SK-N-SH treated with all-trans-retinoic acid at 6 μM for 48 hours (cell line): Measurements from ENCODE around the gene RAD54L.
"Not testable (repeated sequence)": the region's sequence is repeated elsewhere in the genome, so short reads cannot be mapped to it uniquely, and the experiment has no call there.

Experiments
- ATAC-seq: fragments of 200-7000 bp; cut with Tn5 transposase; 3 replicates; pipeline ENCODE4 v1.9.1; 2020; ENCODE audit warnings: mild to moderate bottlenecking, moderate library complexity
- ARNTL ChIP-seq: fragments of 450-650 bp; formaldehyde crosslinking; IDR thresholded peaks from 2 replicates; pipeline ENCODE4 v1.5.0; 2020; ENCODE audit warnings: low read depth, mild to moderate bottlenecking, moderate library complexity, borderline replicate concordance
- BACH2 ChIP-seq: fragments of 250-450 bp; sonication (Bioruptor Pico); IDR thresholded peaks from 2 replicates; pipeline ENCODE4 v1.9.0; 2021; ENCODE audit warnings: mild to moderate bottlenecking, borderline replicate concordance
- CSDC2 ChIP-seq: fragments of 250-450 bp; sonication (Bioruptor Pico); IDR thresholded peaks from 2 replicates; pipeline ENCODE4 v1.5.0; 2020; ENCODE audit warnings: mild to moderate bottlenecking, moderate library complexity
- ESRRG ChIP-seq: fragments of 250-450 bp; sonication (Bioruptor Pico); IDR thresholded peaks from 2 replicates; pipeline ENCODE4 v1.6.1; 2021; ENCODE audit warnings: mild to moderate bottlenecking
- GLIS3 ChIP-seq: fragments of 250-450 bp; sonication (Bioruptor Pico); IDR thresholded peaks from 2 replicates; pipeline ENCODE4 v1.5.0; 2020; ENCODE audit warnings: mild to moderate bottlenecking, moderate library complexity
- ISL1 ChIP-seq: fragments of 250-450 bp; sonication (Bioruptor Pico); IDR thresholded peaks from 2 replicates; pipeline ENCODE4 v2.1.2; 2022; ENCODE audit warnings: mild to moderate bottlenecking, moderate library complexity
- OSR1 ChIP-seq: fragments of 250-450 bp; sonication (Bioruptor Pico); IDR thresholded peaks from 2 replicates; pipeline ENCODE4 v1.8.0; 2022; ENCODE audit warnings: moderate library complexity, mild to moderate bottlenecking, inconsistent platforms
- PPARA ChIP-seq: fragments of 250-450 bp; sonication (Bioruptor Pico); IDR thresholded peaks from 2 replicates; pipeline ENCODE4 v1.5.0; 2020; ENCODE audit warnings: mild to moderate bottlenecking, borderline replicate concordance
- RARB ChIP-seq: fragments of 250-450 bp; sonication (Bioruptor Pico); IDR thresholded peaks from 2 replicates; pipeline ENCODE4 v1.8.0; 2021; ENCODE audit warnings: mild to moderate bottlenecking, moderate library complexity
- SNAI2 ChIP-seq: fragments of 250-450 bp; sonication (Bioruptor Pico); IDR thresholded peaks from 2 replicates; pipeline ENCODE4 v1.5.0; 2020; ENCODE audit warnings: mild to moderate bottlenecking, moderate library complexity
- TCF4 ChIP-seq: fragments of 250-450 bp; sonication (Bioruptor Pico); IDR thresholded peaks from 2 replicates; pipeline ENCODE4 v1.8.0; 2021; ENCODE audit warnings: mild to moderate bottlenecking, moderate library complexity, borderline replicate concordance
- TOX ChIP-seq: fragments of 250-450 bp; sonication (Bioruptor Pico); IDR thresholded peaks from 2 replicates; pipeline ENCODE4 v1.8.0; 2021; ENCODE audit warnings: mild to moderate bottlenecking, moderate library complexity, borderline replicate concordance
- ZC3H10 ChIP-seq: fragments of 250-450 bp; sonication (Bioruptor Pico); IDR thresholded peaks from 2 replicates; pipeline ENCODE4 v1.5.1; 2021; ENCODE audit warnings: mild to moderate bottlenecking, moderate library complexity
- ZFP3 ChIP-seq: fragments of 250-450 bp; sonication (Bioruptor Pico); IDR thresholded peaks from 2 replicates; pipeline ENCODE4 v1.5.0; 2020; ENCODE audit warnings: mild to moderate bottlenecking, moderate library complexity
- ZFP30 ChIP-seq: fragments of 450-650 bp; formaldehyde crosslinking; IDR thresholded peaks from 2 replicates; pipeline ENCODE4 v1.5.0; 2022; ENCODE audit warnings: mild to moderate bottlenecking, moderate library complexity
- ZNF565 ChIP-seq: fragments of 450-650 bp; formaldehyde crosslinking; conservative IDR thresholded peaks from 2 replicates; pipeline ENCODE4 v1.5.0; 2020; ENCODE audit warnings: low read depth, mild to moderate bottlenecking, moderate library complexity
- ZNF70 ChIP-seq: fragments of 450-650 bp; formaldehyde crosslinking; IDR thresholded peaks from 2 replicates; pipeline ENCODE4 v1.5.0; 2020; ENCODE audit warnings: mild to moderate bottlenecking, moderate library complexity
- ZNF8 ChIP-seq: fragments of 450-650 bp; formaldehyde crosslinking; IDR thresholded peaks from 2 replicates; pipeline ENCODE4 v1.5.0; 2020; ENCODE audit warnings: mild to moderate bottlenecking, moderate library complexity
- TF ChIP-seq, protein P1 (sequence below): fragments of 250-450 bp; sonication (Bioruptor Pico); IDR thresholded peaks from 2 replicates; pipeline ENCODE4 v1.5.1; 2021; ENCODE audit warnings: mild to moderate bottlenecking, moderate library complexity
- TF ChIP-seq, protein P2 (sequence below): fragments of 250-450 bp; sonication (Bioruptor Pico); IDR thresholded peaks from 2 replicates; pipeline ENCODE4 v1.5.1; 2020; ENCODE audit warnings: low read depth, mild to moderate bottlenecking, moderate library complexity
- TF ChIP-seq, protein P3 (sequence below): fragments of 250-450 bp; sonication (Bioruptor Pico); IDR thresholded peaks from 2 replicates; pipeline ENCODE4 v1.5.0; 2020; ENCODE audit warnings: mild to moderate bottlenecking, moderate library complexity
- TF ChIP-seq, protein P4 (sequence below): fragments of 250-450 bp; sonication (Bioruptor Pico); IDR thresholded peaks from 2 replicates; pipeline ENCODE4 v1.8.0; 2021; ENCODE audit warnings: low read depth, mild to moderate bottlenecking, moderate library complexity, borderline replicate concordance
- TF ChIP-seq, protein P5 (sequence below): fragments of 250-450 bp; sonication (Bioruptor Pico); IDR thresholded peaks from 2 replicates; pipeline ENCODE4 v1.8.0; 2020; ENCODE audit warnings: mild to moderate bottlenecking, moderate library complexity, borderline replicate concordance

RAD54L gene

DNA sequence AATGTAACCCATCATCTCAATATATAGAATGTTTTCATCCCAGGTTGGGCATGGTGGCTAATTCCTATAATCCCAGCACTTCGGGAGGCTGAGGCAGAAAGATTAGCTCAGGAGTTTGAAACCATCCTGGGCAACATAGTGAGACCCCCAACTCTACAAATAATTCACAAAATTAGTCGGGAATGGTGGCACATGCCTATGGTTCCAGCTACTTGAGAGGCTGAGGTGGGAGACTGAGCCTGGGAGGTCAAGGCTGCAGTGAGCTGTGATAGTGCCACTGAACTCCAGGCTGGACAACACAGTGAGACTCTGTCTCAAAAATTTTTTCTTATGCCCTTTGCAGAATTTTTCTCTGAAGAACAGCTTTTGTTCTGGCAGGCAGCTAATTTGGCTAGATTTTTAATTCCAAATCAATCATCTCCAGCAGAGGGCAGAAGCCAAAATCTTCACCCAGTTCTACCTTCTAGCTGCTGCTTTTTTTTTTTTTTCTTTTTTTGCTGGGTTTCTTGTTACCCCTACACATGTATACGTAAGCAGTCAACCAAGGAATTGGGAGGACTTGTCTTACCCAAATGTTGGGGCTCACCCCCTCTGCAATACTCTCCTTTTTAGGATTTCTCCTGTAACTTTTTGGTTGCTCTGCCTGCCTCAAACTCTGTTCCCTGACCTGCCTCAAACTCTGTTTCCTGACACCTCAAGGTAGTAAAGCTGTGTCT is 2.7 kb upstream of the RAD54L start:
- TF ChIP-seq TOX (CRISPR knock-in tag) (no peak), BACH2 (CRISPR knock-in tag) (no peak)
- TF ChIP-seq, protein P1, sequence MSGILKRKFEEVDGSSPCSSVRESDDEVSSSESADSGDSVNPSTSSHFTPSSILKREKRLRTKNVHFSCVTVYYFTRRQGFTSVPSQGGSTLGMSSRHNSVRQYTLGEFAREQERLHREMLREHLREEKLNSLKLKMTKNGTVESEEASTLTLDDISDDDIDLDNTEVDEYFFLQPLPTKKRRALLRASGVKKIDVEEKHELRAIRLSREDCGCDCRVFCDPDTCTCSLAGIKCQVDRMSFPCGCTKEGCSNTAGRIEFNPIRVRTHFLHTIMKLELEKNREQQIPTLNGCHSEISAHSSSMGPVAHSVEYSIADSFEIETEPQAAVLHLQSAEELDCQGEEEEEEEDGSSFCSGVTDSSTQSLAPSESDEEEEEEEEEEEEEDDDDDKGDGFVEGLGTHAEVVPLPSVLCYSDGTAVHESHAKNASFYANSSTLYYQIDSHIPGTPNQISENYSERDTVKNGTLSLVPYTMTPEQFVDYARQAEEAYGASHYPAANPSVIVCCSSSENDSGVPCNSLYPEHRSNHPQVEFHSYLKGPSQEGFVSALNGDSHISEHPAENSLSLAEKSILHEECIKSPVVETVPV: no peak
- TF ChIP-seq, all 23 proteins: peak for 0
- ATAC-seq: no peak

DNA sequence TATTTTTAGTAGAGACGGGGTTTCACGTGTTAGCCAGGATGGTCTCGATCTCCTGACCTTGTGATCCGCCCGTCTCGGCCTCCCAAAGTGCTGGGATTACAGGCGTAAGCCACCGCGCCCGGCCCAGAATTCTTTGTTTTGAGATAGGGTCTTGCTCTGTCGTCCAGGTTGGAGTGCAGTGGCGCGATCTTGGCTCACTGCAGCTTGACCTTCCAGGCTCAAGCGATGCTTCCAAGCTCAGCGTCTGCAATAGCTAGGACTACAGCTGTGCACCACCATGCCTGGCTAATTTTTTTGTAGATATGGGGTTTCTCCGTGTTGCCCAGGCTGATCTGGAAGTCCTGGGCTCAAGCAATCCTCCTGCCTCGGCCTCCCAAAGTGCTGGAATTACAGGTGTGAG is 1.4 kb upstream of the RAD54L start:
- not testable (repeated sequence) for ATAC-seq

DNA sequence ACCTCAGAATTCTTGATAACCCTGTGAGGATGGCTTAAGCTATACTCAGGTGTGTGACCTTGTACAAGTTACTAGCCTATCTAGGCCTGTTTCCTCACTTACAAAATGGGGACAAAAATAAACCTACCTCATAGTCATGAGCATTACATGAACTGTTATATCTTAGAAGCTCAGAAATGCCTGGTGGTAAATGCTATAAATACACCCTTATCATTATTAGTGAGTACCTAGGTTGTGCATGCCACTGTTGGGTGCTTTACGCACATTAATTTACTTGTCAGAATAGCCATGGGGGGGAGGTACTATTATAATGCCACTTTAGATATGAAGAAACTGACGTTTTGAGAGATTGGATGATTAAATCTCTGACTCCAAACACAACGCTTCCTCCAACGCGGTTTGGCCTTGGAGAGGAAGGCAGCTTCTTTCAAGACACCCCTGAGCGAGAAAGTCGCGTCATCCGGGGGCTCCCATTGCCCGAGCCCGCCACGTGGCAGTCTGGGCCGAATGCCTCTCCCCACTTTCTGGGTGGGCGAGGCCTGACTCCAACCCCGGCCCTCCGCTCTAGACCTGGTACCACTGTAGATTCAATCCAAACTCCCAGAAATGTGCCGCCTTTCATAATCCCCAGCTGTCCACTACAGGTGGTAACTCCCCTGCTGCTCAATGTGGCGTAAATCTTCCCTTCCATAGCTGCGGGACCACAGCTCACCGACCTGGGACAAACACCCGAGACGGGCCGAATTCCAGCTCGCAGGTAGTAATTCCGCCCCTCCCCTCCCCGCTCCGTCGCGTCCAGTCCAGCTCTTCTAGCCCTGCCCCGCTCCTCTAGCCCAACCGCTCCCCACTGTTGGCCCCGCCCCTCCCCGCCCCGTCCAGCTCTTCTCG is 771 bp upstream of the RAD54L start:
- no peak for TF ChIP-seq ZNF565 (CRISPR knock-in tag)
- TF ChIP-seq TCF4: no peak
- TF ChIP-seq GLIS3 (CRISPR knock-in tag): no peak
- TF ChIP-seq ISL1: no peak
- TF ChIP-seq, protein P2, sequence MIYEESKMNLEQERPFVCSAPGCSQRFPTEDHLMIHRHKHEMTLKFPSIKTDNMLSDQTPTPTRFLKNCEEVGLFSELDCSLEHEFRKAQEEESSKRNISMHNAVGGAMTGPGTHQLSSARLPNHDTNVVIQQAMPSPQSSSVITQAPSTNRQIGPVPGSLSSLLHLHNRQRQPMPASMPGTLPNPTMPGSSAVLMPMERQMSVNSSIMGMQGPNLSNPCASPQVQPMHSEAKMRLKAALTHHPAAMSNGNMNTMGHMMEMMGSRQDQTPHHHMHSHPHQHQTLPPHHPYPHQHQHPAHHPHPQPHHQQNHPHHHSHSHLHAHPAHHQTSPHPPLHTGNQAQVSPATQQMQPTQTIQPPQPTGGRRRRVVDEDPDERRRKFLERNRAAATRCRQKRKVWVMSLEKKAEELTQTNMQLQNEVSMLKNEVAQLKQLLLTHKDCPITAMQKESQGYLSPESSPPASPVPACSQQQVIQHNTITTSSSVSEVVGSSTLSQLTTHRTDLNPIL (CRISPR knock-in tag): no peak
- TF ChIP-seq ZC3H10 (CRISPR knock-in tag): no peak
- TF ChIP-seq OSR1 (CRISPR knock-in tag): no peak
- no peak for TF ChIP-seq ESRRG
- no peak for TF ChIP-seq ARNTL (CRISPR knock-in tag)
- no peak for TF ChIP-seq ZNF70 (CRISPR knock-in tag)
- peak; percentile 88 for ATAC-seq

DNA sequence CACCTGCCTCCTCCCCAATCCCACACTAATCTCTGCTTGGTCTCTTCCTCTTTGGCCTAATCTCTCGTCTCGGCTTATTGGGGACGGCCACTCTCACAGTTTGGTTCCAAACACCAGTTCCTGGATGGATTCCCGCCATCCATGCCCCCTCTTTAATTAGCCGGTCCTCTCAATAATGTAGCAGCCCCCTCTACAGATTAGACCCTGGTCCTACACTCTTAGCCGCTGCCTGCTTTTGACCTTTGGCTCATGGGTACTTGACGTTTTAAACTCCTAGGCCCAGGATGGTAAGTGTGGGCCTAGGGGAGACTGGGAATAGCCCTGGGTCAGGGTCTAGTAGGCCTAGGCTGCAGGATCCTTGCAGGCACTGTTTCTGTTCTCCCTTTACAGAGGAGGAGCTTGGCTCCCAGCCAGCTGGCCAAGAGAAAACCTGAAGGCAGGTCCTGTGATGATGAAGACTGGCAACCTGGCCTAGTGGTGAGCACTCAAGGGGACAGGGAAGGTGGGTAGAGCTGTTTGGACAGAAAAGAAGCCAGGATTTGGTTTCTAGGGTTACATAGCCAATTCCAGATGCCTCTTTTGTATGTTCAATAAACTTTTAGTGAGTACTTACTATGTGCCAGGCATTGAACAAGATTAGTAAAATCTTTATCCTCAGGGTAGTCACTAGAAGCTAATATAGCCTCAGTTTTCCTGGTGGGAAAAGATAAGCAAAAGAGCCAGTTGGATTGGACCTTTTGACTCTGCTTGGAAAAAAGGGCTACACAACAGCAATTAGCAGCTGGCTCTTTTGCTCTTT is 758 bp downstream of the RAD54L start:
- TF ChIP-seq, protein P3, sequence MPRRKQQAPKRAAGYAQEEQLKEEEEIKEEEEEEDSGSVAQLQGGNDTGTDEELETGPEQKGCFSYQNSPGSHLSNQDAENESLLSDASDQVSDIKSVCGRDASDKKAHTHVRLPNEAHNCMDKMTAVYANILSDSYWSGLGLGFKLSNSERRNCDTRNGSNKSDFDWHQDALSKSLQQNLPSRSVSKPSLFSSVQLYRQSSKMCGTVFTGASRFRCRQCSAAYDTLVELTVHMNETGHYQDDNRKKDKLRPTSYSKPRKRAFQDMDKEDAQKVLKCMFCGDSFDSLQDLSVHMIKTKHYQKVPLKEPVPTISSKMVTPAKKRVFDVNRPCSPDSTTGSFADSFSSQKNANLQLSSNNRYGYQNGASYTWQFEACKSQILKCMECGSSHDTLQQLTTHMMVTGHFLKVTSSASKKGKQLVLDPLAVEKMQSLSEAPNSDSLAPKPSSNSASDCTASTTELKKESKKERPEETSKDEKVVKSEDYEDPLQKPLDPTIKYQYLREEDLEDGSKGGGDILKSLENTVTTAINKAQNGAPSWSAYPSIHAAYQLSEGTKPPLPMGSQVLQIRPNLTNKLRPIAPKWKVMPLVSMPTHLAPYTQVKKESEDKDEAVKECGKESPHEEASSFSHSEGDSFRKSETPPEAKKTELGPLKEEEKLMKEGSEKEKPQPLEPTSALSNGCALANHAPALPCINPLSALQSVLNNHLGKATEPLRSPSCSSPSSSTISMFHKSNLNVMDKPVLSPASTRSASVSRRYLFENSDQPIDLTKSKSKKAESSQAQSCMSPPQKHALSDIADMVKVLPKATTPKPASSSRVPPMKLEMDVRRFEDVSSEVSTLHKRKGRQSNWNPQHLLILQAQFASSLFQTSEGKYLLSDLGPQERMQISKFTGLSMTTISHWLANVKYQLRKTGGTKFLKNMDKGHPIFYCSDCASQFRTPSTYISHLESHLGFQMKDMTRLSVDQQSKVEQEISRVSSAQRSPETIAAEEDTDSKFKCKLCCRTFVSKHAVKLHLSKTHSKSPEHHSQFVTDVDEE: no peak
- TF ChIP-seq GLIS3 (CRISPR knock-in tag): no peak
- no peak for TF ChIP-seq PPARA (CRISPR knock-in tag)
- no peak for TF ChIP-seq ARNTL (CRISPR knock-in tag)
- TF ChIP-seq, protein P1: no peak
- TF ChIP-seq ZFP3 (CRISPR knock-in tag): no peak
- no peak for TF ChIP-seq TOX (CRISPR knock-in tag)
- no peak for TF ChIP-seq SNAI2
- no peak for TF ChIP-seq ZFP30
- TF ChIP-seq OSR1 (CRISPR knock-in tag): no peak
- TF ChIP-seq, protein P4, sequence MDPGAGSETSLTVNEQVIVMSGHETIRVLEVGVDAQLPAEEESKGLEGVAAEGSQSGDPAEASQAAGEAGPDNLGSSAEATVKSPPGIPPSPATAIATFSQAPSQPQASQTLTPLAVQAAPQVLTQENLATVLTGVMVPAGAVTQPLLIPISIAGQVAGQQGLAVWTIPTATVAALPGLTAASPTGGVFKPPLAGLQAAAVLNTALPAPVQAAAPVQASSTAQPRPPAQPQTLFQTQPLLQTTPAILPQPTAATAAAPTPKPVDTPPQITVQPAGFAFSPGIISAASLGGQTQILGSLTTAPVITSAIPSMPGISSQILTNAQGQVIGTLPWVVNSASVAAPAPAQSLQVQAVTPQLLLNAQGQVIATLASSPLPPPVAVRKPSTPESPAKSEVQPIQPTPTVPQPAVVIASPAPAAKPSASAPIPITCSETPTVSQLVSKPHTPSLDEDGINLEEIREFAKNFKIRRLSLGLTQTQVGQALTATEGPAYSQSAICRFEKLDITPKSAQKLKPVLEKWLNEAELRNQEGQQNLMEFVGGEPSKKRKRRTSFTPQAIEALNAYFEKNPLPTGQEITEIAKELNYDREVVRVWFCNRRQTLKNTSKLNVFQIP (CRISPR knock-in tag): no peak
- no peak for TF ChIP-seq CSDC2 (CRISPR knock-in tag)
- no peak for TF ChIP-seq ZC3H10 (CRISPR knock-in tag)
- TF ChIP-seq, protein P5, sequence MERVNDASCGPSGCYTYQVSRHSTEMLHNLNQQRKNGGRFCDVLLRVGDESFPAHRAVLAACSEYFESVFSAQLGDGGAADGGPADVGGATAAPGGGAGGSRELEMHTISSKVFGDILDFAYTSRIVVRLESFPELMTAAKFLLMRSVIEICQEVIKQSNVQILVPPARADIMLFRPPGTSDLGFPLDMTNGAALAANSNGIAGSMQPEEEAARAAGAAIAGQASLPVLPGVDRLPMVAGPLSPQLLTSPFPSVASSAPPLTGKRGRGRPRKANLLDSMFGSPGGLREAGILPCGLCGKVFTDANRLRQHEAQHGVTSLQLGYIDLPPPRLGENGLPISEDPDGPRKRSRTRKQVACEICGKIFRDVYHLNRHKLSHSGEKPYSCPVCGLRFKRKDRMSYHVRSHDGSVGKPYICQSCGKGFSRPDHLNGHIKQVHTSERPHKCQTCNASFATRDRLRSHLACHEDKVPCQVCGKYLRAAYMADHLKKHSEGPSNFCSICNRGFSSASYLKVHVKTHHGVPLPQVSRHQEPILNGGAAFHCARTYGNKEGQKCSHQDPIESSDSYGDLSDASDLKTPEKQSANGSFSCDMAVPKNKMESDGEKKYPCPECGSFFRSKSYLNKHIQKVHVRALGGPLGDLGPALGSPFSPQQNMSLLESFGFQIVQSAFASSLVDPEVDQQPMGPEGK (CRISPR knock-in tag): no peak
- TF ChIP-seq ZNF8 (CRISPR knock-in tag): no peak
- no peak for TF ChIP-seq ZNF565 (CRISPR knock-in tag)
- TF ChIP-seq RARB (CRISPR knock-in tag): no peak
- no peak for TF ChIP-seq ESRRG
- no peak for TF ChIP-seq BACH2 (CRISPR knock-in tag)
- TF ChIP-seq ZNF70 (CRISPR knock-in tag): no peak
- ATAC-seq: no peak
